ENCODE data around the gene SUGCT.

The SUGCT gene

GRCh38 chr7:40888499-40888898 is 753.7 kb downstream of the SUGCT start:
- no peak for DNase-seq (ENCODE audit: low read depth)
- H3K4me3 ChIP-seq (ENCODE audit: low read depth, low read length), result no peak overlapping the region

GRCh38 chr7:40889099-40889498 is 754.3 kb downstream of the SUGCT start:
- no peak for DNase-seq (ENCODE audit: low read depth)
- no peak overlapping the region for H3K4me3 ChIP-seq (ENCODE audit: low read depth, low read length)

- no peak for DNase-seq (ENCODE audit: low read depth)
- no peak overlapping the region for H3K4me3 ChIP-seq (ENCODE audit: low read depth, low read length)
Observed at GRCh38 chr7:40889539-40889938, 754.7 kb downstream of the SUGCT start.

- no peak for DNase-seq (ENCODE audit: low read depth)
- no peak overlapping the region for H3K4me3 ChIP-seq (ENCODE audit: low read depth, low read length)
Observed at GRCh38 chr7:40890088-40890692, 755.4 kb downstream of the SUGCT start.

GRCh38 chr7:40891232-40891631 is 756.4 kb downstream of the SUGCT start:
- H3K4me3 ChIP-seq (ENCODE audit: low read depth, low read length), result no peak overlapping the region
- DNase-seq (ENCODE audit: low read depth), result no peak

- DNase-seq (ENCODE audit: low read depth), result no peak
Observed at GRCh38 chr7:40899151-40899550, 764.3 kb downstream of the SUGCT start.

GRCh38 chr7:40899636-40900507 is 765.1 kb downstream of the SUGCT start:
- no peak for DNase-seq (ENCODE audit: low read depth)
- H3K4me3 ChIP-seq (ENCODE audit: low read depth, low read length), result no peak overlapping the region

More at GRCh38 chr7:40899151-40899550, 764.3 kb downstream of the SUGCT start:
- no peak overlapping the region for H3K4me3 ChIP-seq (ENCODE audit: low read depth, low read length)

- no peak overlapping the region for H3K4me3 ChIP-seq (ENCODE audit: low read depth, low read length)
- DNase-seq (ENCODE audit: low read depth), result no peak
Observed at GRCh38 chr7:40903872-40904271, 769.1 kb downstream of the SUGCT start.

GRCh38 chr7:40907286-40907685 is 772.5 kb downstream of the SUGCT start:
- no peak for DNase-seq (ENCODE audit: low read depth)
- no peak overlapping the region for H3K4me3 ChIP-seq (ENCODE audit: low read depth, low read length)

- H3K4me3 ChIP-seq (ENCODE audit: low read depth, low read length), result no peak overlapping the region
- no peak for DNase-seq (ENCODE audit: low read depth)
Observed at GRCh38 chr7:40909346-40909980, 774.7 kb downstream of the SUGCT start.
